GM18499 (cell line): Measurements from ENCODE around the gene PARD6A.
A peak's percentile ranks its signal among the peaks of the same experiment; 100 is the strongest.

Source experiments
- ATAC-seq: cut with Tn5 transposase; IDR thresholded peaks from one replicate; pipeline ENCODE4 v1.9.1; 2021; ENCODE audit warnings: moderate number of reproducible peaks; ENCODE audit not compliant: insufficient read depth, unreplicated experiment

The PARD6A gene

DNA sequence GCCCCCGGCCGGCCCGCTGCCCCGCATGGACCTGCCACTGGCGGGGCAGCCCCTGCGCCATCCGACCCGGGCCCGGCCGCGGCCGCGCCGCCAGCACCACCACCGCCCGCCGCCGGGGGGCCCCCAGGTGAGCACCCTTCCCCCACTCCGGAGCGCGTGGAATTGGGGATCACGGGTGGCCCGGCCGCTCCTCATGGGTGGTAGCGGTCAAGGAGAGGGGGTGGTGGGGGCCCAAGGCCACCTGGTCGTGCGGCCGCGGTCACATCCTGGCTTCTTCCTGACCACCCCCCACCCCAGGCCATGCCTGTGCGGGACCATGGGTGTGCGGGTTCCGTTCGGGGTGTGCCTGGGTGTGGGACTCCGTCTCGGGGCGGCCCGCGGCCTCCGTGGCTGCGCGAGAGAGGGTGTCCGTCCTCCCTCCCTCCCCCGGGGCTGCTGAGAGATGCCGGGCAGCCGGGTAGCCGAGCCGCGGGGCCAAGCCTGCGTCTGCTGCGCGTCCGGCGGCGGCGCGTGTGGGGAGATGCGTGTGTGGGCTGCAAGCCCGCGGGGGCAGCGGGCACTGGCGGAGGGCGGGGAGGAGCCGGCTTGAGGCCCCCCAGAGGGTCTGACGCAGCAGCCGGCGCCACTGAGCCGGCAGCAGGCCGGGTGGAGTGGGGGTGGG, 7.5 kb upstream of the PARD6A start:
- no peak for ATAC-seq

DNA sequence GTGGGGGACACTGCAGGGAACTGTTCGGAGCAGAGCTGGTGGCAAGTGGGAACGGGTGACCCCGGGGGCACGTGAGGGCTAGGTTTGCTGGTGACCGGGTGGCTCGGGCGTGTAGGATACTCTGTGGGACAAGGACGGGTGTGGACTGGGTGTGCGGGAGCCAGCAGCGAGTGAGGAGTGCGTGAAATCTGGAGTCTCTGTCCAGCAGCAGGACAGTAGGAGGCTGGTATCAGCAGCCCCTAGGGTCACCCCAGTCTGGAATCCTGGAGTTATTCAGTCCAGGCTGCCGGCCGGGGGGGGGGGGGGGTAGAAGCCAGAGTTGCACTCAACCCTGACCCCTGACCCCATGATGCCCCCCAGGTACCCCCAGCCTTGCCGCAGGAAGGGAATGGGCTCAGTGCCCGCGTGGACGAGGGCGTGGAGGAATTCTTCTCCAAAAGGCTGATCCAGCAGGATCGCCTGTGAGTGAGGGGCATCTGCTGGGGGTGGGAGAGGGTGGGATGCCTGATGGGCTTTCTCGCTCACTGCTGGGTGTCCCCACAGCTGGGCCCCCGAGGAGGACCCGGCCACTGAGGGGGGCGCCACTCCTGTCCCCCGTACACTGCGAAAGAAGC, 6.9 kb upstream of the PARD6A start:
- no peak for ATAC-seq

DNA sequence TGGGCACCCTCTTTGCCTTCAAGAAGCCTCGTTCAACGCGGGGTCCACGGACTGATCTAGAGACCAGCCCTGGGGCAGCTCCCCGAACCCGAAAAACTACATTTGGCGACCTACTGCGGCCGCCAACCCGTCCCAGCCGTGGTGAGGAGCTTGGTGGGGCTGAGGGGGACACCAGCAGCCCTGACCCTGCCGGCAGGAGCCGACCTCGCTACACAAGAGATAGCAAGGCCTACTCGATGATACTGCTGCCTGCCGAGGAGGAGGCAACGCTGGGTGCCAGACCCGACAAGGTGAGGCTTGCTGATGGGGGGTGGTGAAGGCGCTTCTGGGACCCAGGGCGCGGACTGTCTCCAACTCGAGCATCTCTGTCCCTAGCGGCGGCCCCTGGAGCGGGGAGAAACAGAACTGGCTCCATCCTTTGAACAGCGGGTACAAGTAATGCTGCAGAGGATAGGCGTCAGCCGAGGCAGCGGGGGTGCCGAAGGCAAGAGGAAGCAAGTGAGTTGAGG, 6.3 kb upstream of the PARD6A start:
- no peak for ATAC-seq

DNA sequence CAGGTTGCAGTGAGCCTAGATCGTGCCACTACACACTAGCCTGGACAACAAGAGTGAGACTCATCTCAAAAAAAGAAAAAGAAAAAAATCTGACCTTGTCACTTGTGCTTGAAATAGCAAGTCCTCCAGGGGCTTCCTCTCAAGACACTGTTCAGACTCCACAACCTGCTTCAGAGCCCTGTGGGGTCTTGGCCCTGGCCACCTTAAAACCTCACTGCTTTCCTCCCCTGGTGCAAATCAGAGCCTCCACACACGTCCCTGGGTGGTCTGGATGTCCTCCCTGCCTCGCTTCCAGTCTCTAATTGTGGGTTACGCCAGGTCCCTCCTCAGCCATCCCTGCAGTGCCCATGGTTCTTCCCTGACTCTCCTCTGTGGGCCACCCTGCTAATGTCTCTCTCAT, 5.4 kb upstream of the PARD6A start:
- ATAC-seq: no peak

DNA sequence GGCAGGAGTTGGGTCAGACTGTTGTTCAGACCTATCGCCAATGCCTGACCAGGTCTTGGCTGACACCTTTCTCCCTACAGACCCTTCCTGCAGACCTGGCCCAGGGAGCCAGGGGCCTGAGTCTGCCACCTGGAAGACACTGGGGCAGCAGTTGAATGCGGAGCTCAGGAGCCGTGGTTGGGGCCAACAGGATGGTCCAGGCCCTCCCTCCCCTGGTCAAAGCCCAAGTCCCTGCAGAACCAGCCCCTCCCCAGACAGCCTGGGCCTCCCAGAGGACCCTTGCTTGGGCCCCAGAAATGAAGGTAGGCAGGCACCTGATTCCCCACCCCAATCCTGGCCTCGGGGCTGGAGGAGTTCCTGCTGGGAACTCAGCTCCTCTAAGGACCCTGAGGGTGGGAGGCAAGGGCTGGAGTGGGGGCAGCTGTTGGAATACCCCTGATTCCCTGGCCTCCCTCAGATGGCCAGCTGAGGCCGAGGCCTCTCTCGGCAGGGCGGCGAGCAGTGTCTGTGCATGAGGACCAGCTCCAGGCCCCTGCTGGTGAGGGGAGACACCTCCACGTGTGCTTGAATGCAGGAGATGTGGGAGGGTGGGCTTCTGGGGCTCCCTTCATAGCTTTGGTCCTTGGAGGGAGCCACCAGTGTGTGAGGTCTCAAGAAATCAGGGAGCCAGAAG, 4.3 kb upstream of the PARD6A start:
- ATAC-seq: no peak

DNA sequence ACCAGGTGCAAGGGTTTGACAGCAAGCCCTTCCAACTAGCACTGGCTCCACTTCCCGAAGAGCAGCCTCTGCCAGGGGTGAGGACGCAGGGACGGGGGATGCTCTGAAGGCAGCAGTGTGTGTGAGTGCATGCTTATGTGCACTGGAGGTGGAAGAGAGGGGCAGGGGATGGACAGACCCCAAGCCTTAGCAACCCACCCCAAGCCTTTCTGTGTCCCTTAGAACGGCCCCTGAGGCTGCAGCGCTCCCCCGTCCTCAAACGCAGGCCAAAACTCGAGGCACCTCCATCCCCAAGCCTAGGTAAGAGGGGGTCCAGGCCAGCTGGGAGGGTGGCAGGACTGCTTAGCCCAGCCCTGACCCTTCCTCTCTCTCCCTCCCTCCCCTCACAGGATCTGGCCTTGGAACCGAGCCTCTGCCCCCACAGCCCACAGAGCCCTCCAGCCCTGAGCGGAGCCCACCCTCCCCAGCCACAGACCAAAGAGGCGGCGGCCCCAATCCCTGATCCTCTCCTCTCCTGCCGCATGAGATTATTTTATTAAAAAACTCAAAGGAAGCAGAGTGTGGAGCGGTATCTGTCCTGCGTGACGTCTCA, 3.6 kb upstream of the PARD6A start:
- ATAC-seq: no peak

DNA sequence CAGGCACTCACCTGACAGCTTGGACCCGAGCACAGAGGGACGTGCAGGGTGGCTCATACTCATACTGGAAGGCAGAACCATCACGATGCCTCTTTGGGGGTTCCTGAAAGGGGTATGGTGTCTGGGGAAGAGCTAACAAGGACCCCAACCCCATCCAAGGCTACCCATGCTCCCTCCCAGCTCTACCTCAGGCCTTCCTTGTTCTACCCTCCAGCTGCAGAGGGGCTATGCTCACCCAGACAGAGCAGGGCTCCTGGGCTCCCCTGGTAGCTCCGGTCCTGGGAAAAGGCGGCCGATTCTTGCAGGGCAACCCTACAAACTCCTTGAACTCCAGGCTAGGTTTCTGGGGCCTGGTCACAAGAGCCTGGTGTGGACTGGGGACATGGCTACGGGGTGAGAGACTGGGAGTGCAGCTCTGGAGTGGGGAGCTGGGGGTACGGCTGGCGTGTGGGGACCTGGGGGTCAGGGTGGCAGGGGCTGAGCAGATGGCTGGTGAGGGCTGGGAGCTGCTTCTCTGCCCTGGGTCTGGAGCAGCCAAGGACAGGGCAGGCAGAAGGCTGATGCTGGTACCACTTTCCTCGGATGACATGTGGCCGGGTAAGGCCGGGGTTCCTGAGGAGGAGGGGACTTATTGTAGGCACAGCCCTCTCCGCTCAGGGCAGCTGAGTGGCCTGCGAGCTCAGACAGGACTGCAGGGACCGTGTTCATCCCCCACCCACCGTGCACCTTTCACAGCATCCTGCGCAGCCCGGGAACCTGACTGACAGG, 2.8 kb upstream of the PARD6A start:
- ATAC-seq: no peak

DNA sequence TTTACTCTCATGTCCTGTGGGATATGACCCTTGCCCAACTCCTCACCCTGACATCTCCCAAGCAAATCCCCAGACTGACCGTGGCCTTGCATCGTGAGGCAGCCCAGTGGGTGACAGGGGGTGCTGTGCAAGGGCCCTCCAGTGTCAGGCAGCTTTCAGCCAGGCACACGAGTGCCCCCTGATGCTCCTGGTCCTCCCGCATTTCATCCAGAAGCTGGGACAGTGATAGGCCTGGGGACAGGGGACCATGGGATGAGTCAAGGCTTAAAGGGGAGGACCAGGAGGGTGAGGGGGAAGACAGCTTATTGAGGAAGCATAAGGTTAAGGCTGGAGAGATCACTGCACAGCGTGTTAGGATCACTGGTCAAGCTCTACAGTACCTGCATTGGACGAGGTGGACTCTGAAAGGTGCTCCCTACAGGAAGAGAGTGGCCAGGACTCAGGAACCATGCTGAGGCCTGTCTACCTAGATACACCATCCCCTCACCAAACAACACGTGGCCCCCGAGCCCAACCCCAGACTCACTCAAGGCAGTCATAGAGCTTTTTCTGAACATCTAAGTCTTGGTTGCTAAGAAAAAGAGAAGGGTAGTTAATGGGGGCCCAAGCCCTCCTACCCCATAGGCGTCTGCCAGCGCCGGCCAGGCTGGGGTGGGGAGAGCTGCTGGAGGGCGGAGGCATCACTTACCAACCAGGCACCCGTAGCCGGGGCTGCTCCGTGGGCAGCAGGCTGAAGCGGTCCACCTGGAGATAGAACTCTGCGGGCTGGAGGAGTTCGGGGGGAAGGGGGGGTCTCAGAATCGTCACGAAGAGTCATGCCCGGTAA, 1.7 kb upstream of the PARD6A start:
- no peak for ATAC-seq

DNA sequence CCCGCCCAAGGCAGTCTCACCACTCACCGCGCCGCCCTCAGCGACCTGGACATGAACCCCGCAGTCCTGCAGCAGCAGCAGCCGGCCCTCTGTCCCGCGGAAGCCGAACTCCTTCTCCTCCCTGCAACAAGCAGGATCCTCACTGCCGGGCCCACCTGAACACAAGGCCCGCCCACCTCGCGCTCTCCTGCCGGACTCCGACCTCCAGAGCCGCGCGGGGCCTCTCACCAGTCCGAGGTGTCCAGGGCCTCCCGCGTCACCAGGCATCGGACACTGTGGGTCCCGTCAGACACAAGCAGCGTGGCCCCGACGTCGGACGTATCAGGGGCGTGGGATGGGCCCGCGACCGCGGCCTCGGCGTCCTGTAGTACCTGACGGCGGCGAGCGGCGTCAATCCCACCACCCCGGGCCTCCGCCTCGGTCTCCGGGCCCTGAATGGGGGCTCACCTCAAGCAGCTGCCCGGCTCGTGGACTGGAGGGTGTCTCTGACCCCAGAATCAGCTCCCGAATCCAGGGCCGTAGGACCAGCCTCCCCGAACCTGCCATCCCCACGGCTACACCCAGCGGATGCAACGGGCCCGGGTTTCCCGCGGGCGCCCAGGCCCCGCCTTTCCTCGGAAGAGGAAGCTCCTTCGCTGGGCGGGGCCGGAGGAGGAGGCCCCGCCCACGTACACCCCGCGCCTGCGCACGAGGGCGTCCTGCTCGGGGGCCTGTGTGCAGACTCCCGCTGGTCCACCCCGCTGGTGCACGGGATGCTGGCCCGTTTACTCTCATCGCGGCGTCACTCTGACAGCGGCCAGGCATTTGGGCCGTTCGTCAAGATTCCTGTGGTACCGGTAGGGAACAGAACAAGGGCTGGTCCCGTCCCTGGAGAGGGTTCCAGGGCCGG, 841 bp upstream of the PARD6A start, which contains the start of gene ACD:
Gene ACD (minus strand): TSS at position 586 of the 889 bp plus-strand sequence. CDS start 40 bp downstream, at position 546.
- peak; percentile 32 for ATAC-seq

DNA sequence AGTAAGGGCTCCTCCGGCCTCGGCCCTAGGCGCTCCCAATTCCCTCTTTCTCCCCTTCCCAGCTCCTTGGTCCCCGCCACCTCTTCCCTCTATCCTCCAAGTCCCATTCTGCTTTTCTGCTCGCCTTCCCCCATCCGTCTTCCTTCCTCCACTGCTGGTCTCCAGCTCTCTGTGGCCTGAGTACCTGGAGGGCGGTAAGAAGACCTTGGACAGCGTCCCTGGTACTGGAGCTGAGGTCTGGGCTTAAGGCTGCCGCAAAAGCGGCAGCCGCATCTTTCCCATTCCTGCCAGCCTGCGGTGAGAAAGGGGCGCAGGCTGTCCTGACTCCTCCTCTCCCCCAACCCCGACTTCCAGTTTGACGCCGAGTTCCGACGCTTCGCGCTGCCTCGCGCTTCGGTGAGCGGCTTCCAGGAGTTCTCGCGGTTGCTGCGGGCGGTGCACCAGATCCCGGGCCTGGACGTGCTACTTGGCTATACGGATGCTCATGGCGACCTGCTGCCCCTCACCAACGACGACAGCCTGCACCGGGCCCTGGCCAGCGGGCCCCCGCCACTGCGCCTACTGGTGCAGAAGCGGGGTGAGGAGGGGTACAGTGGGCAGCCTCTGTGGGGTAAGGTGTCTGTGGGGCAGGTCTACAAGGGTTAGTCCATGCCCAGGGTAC, 471 bp downstream of the PARD6A start:
- no peak for ATAC-seq

DNA sequence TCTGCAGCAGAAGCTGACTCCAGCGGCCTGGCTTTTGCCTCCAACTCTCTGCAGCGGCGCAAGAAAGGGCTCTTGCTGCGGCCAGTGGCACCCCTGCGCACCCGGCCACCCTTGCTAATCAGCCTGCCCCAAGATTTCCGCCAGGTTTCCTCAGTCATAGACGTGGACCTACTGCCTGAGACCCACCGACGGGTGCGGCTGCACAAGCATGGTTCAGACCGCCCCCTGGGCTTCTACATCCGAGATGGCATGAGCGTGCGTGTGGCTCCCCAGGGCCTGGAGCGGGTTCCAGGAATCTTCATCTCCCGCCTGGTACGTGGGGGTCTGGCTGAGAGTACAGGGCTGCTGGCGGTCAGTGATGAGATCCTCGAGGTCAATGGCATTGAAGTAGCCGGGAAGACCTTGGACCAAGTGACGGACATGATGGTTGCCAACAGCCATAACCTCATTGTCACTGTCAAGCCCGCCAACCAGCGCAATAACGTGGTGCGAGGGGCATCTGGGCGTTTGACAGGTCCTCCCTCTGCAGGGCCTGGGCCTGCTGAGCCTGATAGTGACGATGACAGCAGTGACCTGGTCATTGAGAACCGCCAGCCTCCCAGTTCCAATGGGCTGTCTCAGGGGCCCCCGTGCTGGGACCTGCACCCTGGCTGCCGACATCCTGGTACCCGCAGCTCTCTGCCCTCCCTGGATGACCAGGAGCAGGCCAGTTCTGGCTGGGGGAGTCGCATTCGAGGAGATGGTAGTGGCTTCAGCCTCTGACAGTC, 1.3 kb downstream of the PARD6A start:
- ATAC-seq: no peak

DNA sequence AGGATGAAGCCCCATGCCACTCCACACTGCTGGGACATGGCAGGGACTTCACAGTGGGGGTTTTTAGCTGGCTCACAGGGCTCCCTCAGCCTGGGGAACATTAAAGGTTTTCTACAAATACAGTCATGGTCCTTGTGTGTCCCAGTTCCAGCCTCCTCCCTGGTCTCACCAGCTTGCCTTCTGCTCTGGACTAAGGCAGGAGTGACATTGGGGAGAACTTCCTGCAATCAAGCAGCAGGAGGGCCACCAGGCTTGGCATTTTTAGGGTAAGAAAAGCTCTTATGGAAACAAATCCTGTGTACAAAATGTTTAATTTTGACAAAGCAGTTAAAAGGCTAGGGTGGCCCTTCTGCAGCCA, 1.9 kb downstream of the PARD6A start:
- ATAC-seq: no peak

DNA sequence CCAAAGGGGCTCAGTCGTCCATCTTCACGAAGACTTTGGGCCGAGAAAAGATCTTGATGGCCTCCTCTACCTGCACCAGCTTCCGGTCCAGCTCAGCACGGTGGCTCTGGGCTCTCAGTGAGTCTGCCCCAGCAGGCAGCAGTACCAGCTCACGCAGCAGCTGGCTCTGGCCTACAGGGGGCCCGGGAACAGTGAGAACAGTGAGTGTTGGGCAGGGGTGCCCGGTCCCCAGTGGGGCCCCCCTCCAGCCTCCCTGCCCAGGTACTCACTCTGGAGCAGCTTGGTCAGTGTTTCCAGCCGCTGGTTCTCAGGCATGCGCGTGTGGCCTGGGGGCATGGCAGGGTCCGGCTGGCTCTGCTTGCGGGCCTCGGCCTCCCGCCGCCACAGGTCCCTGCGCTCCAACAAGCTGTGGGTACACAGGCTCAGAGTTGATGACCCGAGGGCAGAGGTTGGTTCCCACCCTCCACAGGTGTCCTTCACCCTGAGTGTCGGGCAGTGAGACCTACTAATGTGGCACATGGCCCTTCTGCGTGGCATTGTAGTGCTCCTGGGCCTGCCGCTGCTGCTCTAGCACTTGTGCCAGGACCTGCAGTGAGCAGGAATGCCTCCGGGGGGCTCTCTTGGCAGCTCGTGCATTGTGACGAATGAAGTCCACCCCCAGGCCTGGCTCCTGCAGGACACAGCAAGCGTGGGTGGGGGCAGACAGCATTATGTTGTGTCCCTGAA, 2.6 kb downstream of the PARD6A start:
- no peak for ATAC-seq

DNA sequence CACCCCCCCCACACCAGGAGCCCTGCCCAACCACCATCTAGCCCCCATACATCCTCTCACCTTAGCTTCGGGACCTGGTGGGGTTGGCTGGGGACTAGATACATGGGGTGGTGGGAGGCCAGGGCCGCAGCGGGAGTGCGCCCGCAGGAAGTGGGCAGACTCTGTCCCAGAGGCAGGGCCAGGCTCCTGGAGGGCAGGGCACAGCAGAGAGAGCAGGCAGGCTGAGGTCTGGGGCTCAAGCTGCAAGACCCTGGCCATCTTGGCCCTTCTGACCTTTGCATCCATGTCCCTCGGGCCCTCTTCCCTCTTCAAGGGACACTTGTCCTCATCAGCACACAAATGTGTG, 3.1 kb downstream of the PARD6A start:
- ATAC-seq: no peak

DNA sequence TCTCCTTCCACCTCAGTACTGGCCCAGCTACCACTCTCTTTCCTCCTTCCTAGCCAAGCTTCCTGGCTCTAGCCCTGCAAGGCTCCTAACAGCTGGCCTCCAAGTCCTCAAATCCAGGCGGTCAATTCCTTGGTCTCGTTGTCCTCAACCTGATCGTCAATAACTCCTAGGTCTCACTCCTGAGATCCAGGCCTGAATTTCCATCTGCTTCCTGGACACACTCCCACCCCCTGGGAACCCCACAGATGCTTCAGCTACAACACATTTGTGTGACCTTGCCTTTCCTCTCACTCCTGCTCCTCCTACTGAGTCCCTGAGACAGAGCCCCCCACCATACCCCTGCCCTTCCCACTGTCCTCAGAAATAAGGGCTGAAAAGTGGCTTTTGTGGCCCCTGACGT, 3.5 kb downstream of the PARD6A start:
- ATAC-seq: no peak

DNA sequence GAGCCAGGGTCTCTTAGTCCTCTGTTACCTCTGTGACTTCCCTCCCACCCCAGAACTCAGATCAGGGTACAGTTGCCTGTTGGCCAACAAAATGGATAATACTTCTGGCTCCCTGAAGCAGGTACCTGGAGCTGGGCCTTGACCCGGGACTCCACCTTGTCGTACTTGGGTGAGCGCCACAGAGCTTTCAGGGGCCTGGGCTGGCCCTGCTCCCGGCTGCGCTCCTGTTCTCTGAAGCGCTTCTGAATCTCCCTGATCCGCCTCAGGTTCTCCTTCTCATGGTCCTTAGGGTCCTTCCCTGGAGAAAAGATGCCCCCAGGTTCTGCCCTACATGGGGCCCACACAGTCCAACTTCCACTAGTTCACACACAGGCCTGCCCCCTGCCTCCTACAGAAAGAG, 4.1 kb downstream of the PARD6A start:
- ATAC-seq: no peak

DNA sequence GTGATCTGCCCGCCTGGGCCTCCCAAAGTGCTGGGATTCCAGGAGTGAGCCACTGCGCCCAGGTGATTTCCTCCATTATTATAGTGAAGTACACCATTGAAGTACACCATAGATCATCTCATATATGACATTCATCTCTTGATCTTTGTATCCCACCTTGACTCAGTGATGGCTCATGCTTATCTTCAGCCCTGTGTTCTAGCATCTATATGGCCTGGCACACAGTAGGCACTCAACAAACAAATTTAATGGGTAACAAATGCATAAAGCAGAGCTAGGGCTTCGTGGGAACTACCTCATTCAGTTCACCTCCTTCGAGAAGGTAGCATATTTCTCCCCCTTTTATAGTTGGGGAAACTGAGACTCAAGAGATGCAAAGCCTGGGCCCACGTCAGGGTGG, 4.8 kb downstream of the PARD6A start:
- ATAC-seq: no peak
